CD4-positive, alpha-beta memory T cell (primary cell): ENCODE measurements around the gene LSM12. TPM values are rescaled to one million over a fixed set of nuclear protein-coding genes. Genes with fewer than 3 reads are reported as not detected.

Experiments
- CTCF ChIA-PET: fragments of 350-600 bp; sonication (Branson Sonifier 250); formaldehyde crosslinking; loops from one replicate; lab custom pipeline; 2021; ENCODE audit warnings: inconsistent platforms; ENCODE audit not compliant: partially characterized antibody; lab: Charles Lee
- POLR2A ChIA-PET: fragments of 350-600 bp; sonication (Branson Sonifier 250); formaldehyde crosslinking; loops from one replicate; lab custom pipeline; 2021; ENCODE audit not compliant: partially characterized antibody; lab: Charles Lee
- DNase-seq, 5 donors: peaks; one replicate each; pipeline versions ENCODE4 v3.0.0 to v3.0.0-alpha.2; 2020 to 2022; ENCODE audit warnings: mixed read lengths in 1 of 5
- H3K27ac ChIP-seq: one replicate; pipeline ENCODE4 v1.7.0; 2013; ENCODE audit warnings: low read depth, low read length
- H3K27me3 ChIP-seq: 2 replicates; pipeline ENCODE4 v1.7.0; 2013; ENCODE audit warnings: mild to moderate bottlenecking, low read length, moderate library complexity; ENCODE audit not compliant: insufficient read depth
- H3K36me3 ChIP-seq: 2 replicates; pipeline ENCODE4 v1.7.0; 2013; ENCODE audit warnings: mild to moderate bottlenecking, low read length, moderate library complexity; ENCODE audit not compliant: insufficient read depth
- H3K4me1 ChIP-seq: 2 replicates; pipeline ENCODE4 v1.7.0; 2013; ENCODE audit warnings: mild to moderate bottlenecking, low read length, moderate library complexity; ENCODE audit not compliant: insufficient read depth
- H3K4me3 ChIP-seq, 2 donors: one replicate each; pipeline ENCODE4 v1.7.0; 2013; ENCODE audit warnings: low read length in 2 of 2, mild to moderate bottlenecking in 1 of 2
- H3K9me3 ChIP-seq, 2 donors: one replicate each; pipeline ENCODE4 v1.7.0; 2013; ENCODE audit warnings: low read length in 2 of 2, control low read depth in 1 of 2; ENCODE audit not compliant: control insufficient read depth in 1 of 2
- H3K27ac Mint-ChIP-seq, 7 donors: one replicate each; pipeline ENCODE4 v1.8.0; 2020 to 2021; ENCODE audit warnings: mixed read lengths in 7 of 7, mild to moderate bottlenecking in 6 of 7, inconsistent platforms in 3 of 7, moderate library complexity in 3 of 7
- H3K27me3 Mint-ChIP-seq, 2 donors: one replicate each; pipeline ENCODE4 v1.8.0; 2020 to 2021; ENCODE audit warnings: mixed read lengths in 2 of 2
- H3K36me3 Mint-ChIP-seq, 2 donors: one replicate each; pipeline ENCODE4 v1.8.0; 2020 to 2021; ENCODE audit warnings: mixed read lengths in 2 of 2, inconsistent platforms in 1 of 2, mild to moderate bottlenecking in 1 of 2
- H3K4me1 Mint-ChIP-seq, 4 donors: one replicate each; pipeline ENCODE4 v1.8.0; 2020 to 2021; ENCODE audit warnings: mixed read lengths in 4 of 4, mild to moderate bottlenecking in 1 of 4
- H3K4me3 Mint-ChIP-seq, 8 donors: one replicate each; pipeline ENCODE4 v1.8.0; 2020 to 2021; ENCODE audit warnings: mixed read lengths in 8 of 8, mild to moderate bottlenecking in 7 of 8, moderate library complexity in 6 of 8, inconsistent platforms in 3 of 8
- H3K9me3 Mint-ChIP-seq, 8 donors: one replicate each; pipeline ENCODE4 v1.8.0; 2020 to 2021; ENCODE audit warnings: mixed read lengths in 8 of 8, mild to moderate bottlenecking in 5 of 8, inconsistent platforms in 3 of 8, moderate library complexity in 1 of 8
- intact Hi-C: fragments of 100-400 bp; cut with micrococcal nuclease; formaldehyde crosslinking; loops from one replicate; pipeline ENCODE4 v1.15.1; 2023
- polyA plus RNA-seq, 2 donors: library from polyadenylated mRNA; unstranded; fragments of 300-500 nt; fragmentation: Illumina TruSeq; gene quantifications; one replicate each; pipeline ENCODE4 v1.2.3, GENCODE V29; 2021
- total RNA-seq, 2 experiments: library from RNA; stranded (reverse); gene quantifications; one replicate each; pipeline ENCODE4 v1.2.3, GENCODE V29; 2021

LSM12 gene
- total and polyA plus RNA-seq, 4 experiments from 2014 or later, result 35.3 to 74.0 (median 46.5) TPM

- Mint-ChIP-seq H3K4me3 (no peak overlapping the region), H3K4me1 (peaks cover 0 to 3% (median under 1%) of the 10 kb centered on the region in 4 donors), H3K36me3 (no peaks in the 10 kb centered on the region), H3K9me3 (no peaks in the 10 kb centered on the region), H3K27ac (no peak overlapping the region), H3K27me3 (peaks cover 8 to 9% of the 10 kb centered on the region in 2 donors)
- peaks cover 10% of the 10 kb centered on the region for H3K4me1 ChIP-seq
- H3K27ac ChIP-seq, result no peak overlapping the region
- CTCF ChIA-PET, result interaction anchor here (0.9 to 4.2 kb wide), 9 partner anchors 10 to 116 kb away, joined by 3 to 33 read pairs (median 4); partner anchors contain the start of gene PPY
- H3K9me3 ChIP-seq, result no peaks in the 10 kb centered on the region
- intact Hi-C loops, result loop anchor here (1.0 kb wide), 3 partner anchors 51 to 117 kb away; no protein-coding TSS in a partner anchor
- POLR2A ChIA-PET, result no interaction called here
- H3K4me3 ChIP-seq, result no peak overlapping the region
- no peak for DNase-seq
- peaks cover 3% of the 10 kb centered on the region for H3K27me3 ChIP-seq
- no peaks in the 10 kb centered on the region for H3K36me3 ChIP-seq
Measured at GRCh38 chr17:43995150-43995471, 71.4 kb downstream of the LSM12 start.

- ChIA-PET POLR2A (no interaction called here), CTCF (interaction anchor here (1.0 to 4.2 kb wide), 5 partner anchors 8 to 115 kb away, joined by 3 to 33 read pairs (median 4); partner anchors contain the start of gene PPY)
- H3K4me3 Mint-ChIP-seq, result peak overlapping the region in 2 of 8 donors; percentile 4 to 51
- H3K9me3 ChIP-seq, result no peaks in the 10 kb centered on the region
- H3K36me3 ChIP-seq, result no peaks in the 10 kb centered on the region
- peaks cover 8 to 9% of the 10 kb centered on the region in 2 donors for H3K27me3 Mint-ChIP-seq
- peaks cover 10% of the 10 kb centered on the region for H3K4me1 ChIP-seq
- peak overlapping the region in 1 of 7 donors; percentile 13 for H3K27ac Mint-ChIP-seq
- DNase-seq, result peak; percentile 61 to 69 (median 65)
- H3K36me3 Mint-ChIP-seq, result no peaks in the 10 kb centered on the region
- H3K4me1 Mint-ChIP-seq, result peaks cover 0 to 3% (median under 1%) of the 10 kb centered on the region in 4 donors
- H3K27ac ChIP-seq, result no peak overlapping the region
- intact Hi-C loops, result loop anchor here (1.0 kb wide), 3 partner anchors 50 to 116 kb away; no protein-coding TSS in a partner anchor
- H3K4me3 ChIP-seq, result no peak overlapping the region
- peaks cover 3% of the 10 kb centered on the region for H3K27me3 ChIP-seq
- no peaks in the 10 kb centered on the region for H3K9me3 Mint-ChIP-seq
Measured at GRCh38 chr17:43994272-43995149, 72.0 kb downstream of the LSM12 start.

- H3K27me3 Mint-ChIP-seq, result peaks cover 10 to 12% of the 10 kb centered on the region in 2 donors
- no peaks in the 10 kb centered on the region for H3K36me3 Mint-ChIP-seq
- no peak overlapping the region for H3K4me3 ChIP-seq
- ChIA-PET POLR2A (no interaction called here), CTCF (interaction anchor here (0.7 kb wide), 1 partner anchor 9 kb away, joined by 3 read pairs; no protein-coding TSS in a partner anchor)
- DNase-seq, result no peak
- no peak overlapping the region for H3K4me3 Mint-ChIP-seq
- no peaks in the 10 kb centered on the region for H3K9me3 Mint-ChIP-seq
- H3K9me3 ChIP-seq, result no peaks in the 10 kb centered on the region
- peaks cover 10% of the 10 kb centered on the region for H3K4me1 ChIP-seq
- H3K36me3 ChIP-seq, result no peaks in the 10 kb centered on the region
- H3K27me3 ChIP-seq, result peaks cover 3% of the 10 kb centered on the region
- H3K4me1 Mint-ChIP-seq, result peaks cover 0 to 3% (median under 1%) of the 10 kb centered on the region in 4 donors
- H3K27ac Mint-ChIP-seq, result no peak overlapping the region
- H3K27ac ChIP-seq, result no peak overlapping the region
- intact Hi-C loops, result no loop called here
Measured at GRCh38 chr17:43992641-43993040, 73.8 kb downstream of the LSM12 start.

GRCh38 chr17:43988301-43988700 is 78.2 kb downstream of the LSM12 start:
- Mint-ChIP-seq H3K36me3 (no peaks in the 10 kb centered on the region), H3K27me3 (peaks cover 6 to 20% of the 10 kb centered on the region in 2 donors), H3K27ac (no peak overlapping the region), H3K9me3 (no peaks in the 10 kb centered on the region), H3K4me3 (no peak overlapping the region), H3K4me1 (peaks cover 0 to 7% (median under 1%) of the 10 kb centered on the region in 4 donors)
- H3K4me1 ChIP-seq, result peaks cover 5% of the 10 kb centered on the region
- no peak overlapping the region for H3K27ac ChIP-seq
- no peaks in the 10 kb centered on the region for H3K9me3 ChIP-seq
- no peak for DNase-seq
- H3K27me3 ChIP-seq, result peaks cover 15% of the 10 kb centered on the region
- H3K4me3 ChIP-seq, result no peak overlapping the region
- CTCF ChIA-PET, result interaction anchor here (1.4 kb wide), 1 partner anchor 44 kb away, joined by 4 read pairs; no protein-coding TSS in a partner anchor
- POLR2A ChIA-PET, result no interaction called here
- H3K36me3 ChIP-seq, result no peaks in the 10 kb centered on the region
- intact Hi-C loops, result no loop called here

GRCh38 chr17:43987131-43988021 is 79.1 kb downstream of the LSM12 start:
- DNase-seq, result no peak
- ChIA-PET CTCF (interaction anchor here (1.4 kb wide), 1 partner anchor 43 kb away, joined by 4 read pairs; no protein-coding TSS in a partner anchor), POLR2A (no interaction called here)
- Mint-ChIP-seq H3K9me3 (no peaks in the 10 kb centered on the region), H3K36me3 (no peaks in the 10 kb centered on the region), H3K27me3 (peaks cover 14 to 28% of the 10 kb centered on the region in 2 donors), H3K4me3 (peak overlapping the region in 1 of 8 donors; percentile 11), H3K27ac (no peak overlapping the region), H3K4me1 (peaks cover 0 to 12% (median 3%) of the 10 kb centered on the region in 4 donors)
- H3K36me3 ChIP-seq, result no peaks in the 10 kb centered on the region
- H3K4me1 ChIP-seq, result peaks cover 7% of the 10 kb centered on the region
- intact Hi-C loops, result no loop called here
- no peak overlapping the region for H3K27ac ChIP-seq
- no peaks in the 10 kb centered on the region for H3K9me3 ChIP-seq
- H3K4me3 ChIP-seq, result no peak overlapping the region
- H3K27me3 ChIP-seq, result peaks cover 25% of the 10 kb centered on the region

- H3K27me3 ChIP-seq, result peaks cover 28% of the 10 kb centered on the region
- Mint-ChIP-seq H3K36me3 (no peaks in the 10 kb centered on the region), H3K27ac (peak overlapping the region in 1 of 7 donors; percentile 53), H3K9me3 (no peaks in the 10 kb centered on the region), H3K4me1 (peaks cover 0 to 12% (median 3%) of the 10 kb centered on the region in 4 donors), H3K4me3 (no peak overlapping the region), H3K27me3 (peaks cover 20 to 35% of the 10 kb centered on the region in 2 donors)
- no peaks in the 10 kb centered on the region for H3K9me3 ChIP-seq
- no peaks in the 10 kb centered on the region for H3K36me3 ChIP-seq
- H3K4me3 ChIP-seq, result no peak overlapping the region
- intact Hi-C loops, result no loop called here
- peaks cover 7% of the 10 kb centered on the region for H3K4me1 ChIP-seq
- DNase-seq, result no peak
- H3K27ac ChIP-seq, result no peak overlapping the region
- CTCF ChIA-PET, result interaction anchor here (0.6 kb wide), 1 partner anchor 24 kb away, joined by 3 read pairs; no protein-coding TSS in a partner anchor
- POLR2A ChIA-PET, result no interaction called here
Measured at GRCh38 chr17:43986225-43986981, 80.1 kb downstream of the LSM12 start.
